Measurements from ENCODE around the gene PCYT2.

DNA sequence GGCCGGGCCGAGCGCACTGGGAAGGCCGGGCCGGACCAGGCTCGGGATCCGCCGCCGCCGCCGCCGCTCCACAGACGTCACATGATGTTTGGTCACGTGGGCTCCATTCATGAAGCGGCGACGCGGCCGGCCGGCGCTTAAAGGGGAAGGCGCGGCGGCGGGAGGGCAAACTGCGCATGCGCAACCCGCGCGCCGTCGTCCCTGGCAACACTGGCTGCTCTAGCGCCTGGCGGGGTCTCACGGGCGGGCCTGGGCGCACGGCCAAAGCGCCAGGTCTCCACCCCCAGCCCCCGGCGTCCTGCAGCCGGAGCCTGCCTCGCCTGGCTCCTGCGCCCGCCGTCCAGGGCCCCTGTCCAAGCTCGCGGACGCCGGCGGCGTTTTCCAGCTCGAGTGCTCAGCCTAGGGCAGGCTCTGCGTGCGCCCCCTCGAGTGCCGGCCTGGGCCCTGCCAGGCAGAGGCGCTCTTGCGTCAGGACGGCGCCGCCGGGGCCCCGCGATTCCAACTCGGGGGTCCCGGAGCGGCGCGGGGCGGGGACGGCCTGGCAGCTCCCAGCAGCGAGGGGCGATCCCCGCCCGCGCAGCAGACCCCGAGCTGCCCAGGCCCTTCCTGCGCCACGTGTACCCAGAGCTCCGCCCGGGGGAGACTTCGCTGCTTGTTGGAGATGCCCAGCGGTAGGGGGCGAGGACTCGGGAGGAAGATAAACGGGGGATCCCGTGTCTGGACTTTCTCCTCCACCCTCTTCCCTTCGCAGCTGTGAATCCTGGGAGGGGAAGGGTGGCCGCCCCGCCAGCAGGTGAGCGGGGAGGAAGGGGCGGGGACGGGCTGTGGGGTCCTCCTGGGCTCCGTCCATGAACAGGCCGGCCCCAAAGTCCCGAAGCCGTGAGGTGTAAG is 16.7 kb upstream of the PCYT2 start, which contains the start of gene MAFG:
- TF ChIP-seq, protein P1, sequence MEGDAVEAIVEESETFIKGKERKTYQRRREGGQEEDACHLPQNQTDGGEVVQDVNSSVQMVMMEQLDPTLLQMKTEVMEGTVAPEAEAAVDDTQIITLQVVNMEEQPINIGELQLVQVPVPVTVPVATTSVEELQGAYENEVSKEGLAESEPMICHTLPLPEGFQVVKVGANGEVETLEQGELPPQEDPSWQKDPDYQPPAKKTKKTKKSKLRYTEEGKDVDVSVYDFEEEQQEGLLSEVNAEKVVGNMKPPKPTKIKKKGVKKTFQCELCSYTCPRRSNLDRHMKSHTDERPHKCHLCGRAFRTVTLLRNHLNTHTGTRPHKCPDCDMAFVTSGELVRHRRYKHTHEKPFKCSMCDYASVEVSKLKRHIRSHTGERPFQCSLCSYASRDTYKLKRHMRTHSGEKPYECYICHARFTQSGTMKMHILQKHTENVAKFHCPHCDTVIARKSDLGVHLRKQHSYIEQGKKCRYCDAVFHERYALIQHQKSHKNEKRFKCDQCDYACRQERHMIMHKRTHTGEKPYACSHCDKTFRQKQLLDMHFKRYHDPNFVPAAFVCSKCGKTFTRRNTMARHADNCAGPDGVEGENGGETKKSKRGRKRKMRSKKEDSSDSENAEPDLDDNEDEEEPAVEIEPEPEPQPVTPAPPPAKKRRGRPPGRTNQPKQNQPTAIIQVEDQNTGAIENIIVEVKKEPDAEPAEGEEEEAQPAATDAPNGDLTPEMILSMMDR (optimal IDR thresholded peaks at IDR 0.05 in 1 of 3, IDR thresholded peaks at IDR 0.05 in 1 of 3, conservative IDR thresholded peaks at IDR 0.05 in 1 of 3; ENCODE audit: extremely low read depth in 1 of 3, insufficient read depth in 2 of 3, low read length in 3 of 3): peak in 1 of 3 experiments; percentile 44
- TF ChIP-seq EZH2 (IDR thresholded peaks at IDR 0.05; ENCODE audit: low read length): no peak

Data from keratinocyte (primary cell).